Keratinocyte (primary cell): ENCODE measurements around the gene CRTC1. TPM values are rescaled to one million over a fixed set of nuclear protein-coding genes. Genes with fewer than 3 reads are reported as not detected.

Source experiments
- DNase-seq: peaks from one replicate; pipeline ENCODE4 v3.0.0-alpha.2; 2011; ENCODE audit warnings: low read depth, missing footprints, low spot score
- FAIRE-seq: peaks from 2 replicates; lab custom pipeline; 2011; peaks lifted over from hg19 to GRCh38; lab: Jason Lieb, UNC
- H2AFZ ChIP-seq: 2 replicates; pipeline ENCODE4 v1.6.0; 2012; ENCODE audit warnings: low read length, control low read depth, inconsistent platforms; ENCODE audit not compliant: control insufficient read depth
- H3K27ac ChIP-seq: 2 replicates; pipeline ENCODE4 v1.5.1; 2011; ENCODE audit warnings: low read length; ENCODE audit not compliant: control insufficient read depth, insufficient read depth
- H3K27me3 ChIP-seq: 3 replicates; pipeline ENCODE4 v1.6.0; 2011; ENCODE audit warnings: low read length; ENCODE audit not compliant: control insufficient read depth, insufficient read depth; ENCODE audit errors: extremely low read depth
- H3K36me3 ChIP-seq, 2 experiments: 2 replicates in 1 of 2; 3 replicates in 1 of 2; pipeline ENCODE4 v1.5.1; 2011; ENCODE audit warnings: low read length in 2 of 2, mild to moderate bottlenecking in 1 of 2; ENCODE audit not compliant: control insufficient read depth in 2 of 2, insufficient read depth in 2 of 2; ENCODE audit errors: extremely low read depth in 1 of 2
- H3K4me1 ChIP-seq: 3 replicates; pipeline ENCODE4 v1.5.1; 2011; ENCODE audit warnings: low read length; ENCODE audit not compliant: control insufficient read depth, insufficient read depth; ENCODE audit errors: extremely low read depth
- H3K4me2 ChIP-seq: 3 replicates; pipeline ENCODE4 v1.6.0; 2011; ENCODE audit warnings: low read depth, low read length; ENCODE audit not compliant: control insufficient read depth, insufficient read depth; ENCODE audit errors: extremely low read depth
- H3K4me3 ChIP-seq, 3 experiments: fragments of 200-600 bp in 1 of 3; sonication (generic) in 1 of 3; 2 replicates in 2 of 3; 3 replicates in 1 of 3; pipeline ENCODE4 v1.5.1; 2011 to 2016; ENCODE audit warnings: low read length in 3 of 3, mild to moderate bottlenecking in 3 of 3, control low read depth in 2 of 3, inconsistent platforms in 1 of 3, low read depth in 1 of 3, mixed read lengths in 1 of 3, mixed run types in 1 of 3, moderate library complexity in 1 of 3; ENCODE audit not compliant: control insufficient read depth in 2 of 3, insufficient read depth in 2 of 3; ENCODE audit errors: extremely low read depth in 1 of 3
- H3K79me2 ChIP-seq: 2 replicates; pipeline ENCODE4 v1.6.0; 2012; ENCODE audit warnings: low read length; ENCODE audit not compliant: control insufficient read depth, insufficient read depth
- H3K9ac ChIP-seq: 3 replicates; pipeline ENCODE4 v1.6.0; 2011; ENCODE audit warnings: low read length; ENCODE audit not compliant: control insufficient read depth, insufficient read depth; ENCODE audit errors: extremely low read depth
- H3K9me1 ChIP-seq: 3 replicates; pipeline ENCODE4 v1.6.0; 2011; ENCODE audit warnings: low read length; ENCODE audit not compliant: control insufficient read depth, insufficient read depth; ENCODE audit errors: extremely low read depth
- H3K9me3 ChIP-seq: 2 replicates; pipeline ENCODE4 v1.5.1; 2012; ENCODE audit warnings: low read depth, low read length; ENCODE audit not compliant: control insufficient read depth
- H4K20me1 ChIP-seq: 3 replicates; pipeline ENCODE4 v1.6.0; 2011; ENCODE audit warnings: low read length; ENCODE audit not compliant: control insufficient read depth, insufficient read depth; ENCODE audit errors: extremely low read depth
- EZH2 ChIP-seq: IDR thresholded peaks from one replicate; pipeline ENCODE4 v1.6.1; 2012; ENCODE audit warnings: inconsistent platforms, mild to moderate bottlenecking, low read length, moderate library complexity
- dilution Hi-C: fragments of 300-500 bp; cut with MboI; formaldehyde crosslinking; loops from one replicate; pipeline ENCODE4 v1.7.0; 2020; ENCODE audit warnings: low sequenced_read_pairs; ENCODE audit not compliant: extremely low pct_ligation_motif_present
- polyA plus RNA-seq, 5 experiments: library from polyadenylated mRNA; depleted of rRNA in 3 of 5; stranded (reverse) in 3 of 5; stranded (forward) in 1 of 5; unstranded in 1 of 5; fragments of >200 nt; gene quantifications; 1 replicate in 1 of 5; 2 replicates in 3 of 5; 3 replicates in 1 of 5; pipeline versions ENCODE4 v1.2.1 to v1.2.3, GENCODE V29; 2011 to 2012; ENCODE audit warnings: missing spikeins in 2 of 5, low read depth in 1 of 5, low replicate concordance in 1 of 5
- TF ChIP-seq, protein P1 (sequence below), 3 experiments: IDR thresholded peaks in 1 of 3; conservative IDR thresholded peaks in 1 of 3; optimal IDR thresholded peaks in 1 of 3; 2 replicates in 2 of 3; 3 replicates in 1 of 3; pipeline versions ENCODE3 to v1.5.1; 2011; ENCODE audit warnings: low read length in 3 of 3, mild to moderate bottlenecking in 3 of 3, moderate library complexity in 2 of 3, control low read depth in 1 of 3, inconsistent platforms in 1 of 3; ENCODE audit not compliant: insufficient read depth in 2 of 3; ENCODE audit errors: extremely low read depth in 1 of 3

CRTC1 gene
- polyA plus RNA-seq, 1 donor (not counting 4 experiments of a cell fraction or from before 2014, with no cell fraction given): 0.54 TPM

DNA sequence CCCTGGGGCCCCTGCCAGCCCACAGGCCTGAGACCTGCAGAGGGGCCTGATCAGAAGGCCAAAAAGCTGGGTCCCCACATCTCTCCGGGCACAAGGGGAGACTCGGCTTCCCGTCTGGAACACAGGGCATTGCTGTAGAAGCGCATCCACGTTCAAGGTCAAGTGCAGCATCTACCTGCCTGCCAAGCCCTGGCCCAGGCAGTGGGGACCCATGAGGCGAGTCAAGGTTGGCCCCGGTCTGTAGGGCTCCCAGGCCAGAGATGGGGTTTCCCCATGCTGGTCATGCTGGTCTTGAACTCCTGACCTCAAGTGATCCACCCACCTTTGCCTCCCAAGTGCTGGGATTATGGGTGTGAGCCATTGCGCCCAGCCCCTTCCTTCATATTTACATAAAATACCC is 121.2 kb downstream of the CRTC1 start:
- Histone ChIP-seq H3K9me1 (no peaks in the 10 kb centered on the region), H3K4me3 (no peak overlapping the region), H3K27ac (no peak overlapping the region), H3K36me3 (no peaks in the 10 kb centered on the region), H3K9me3 (no peaks in the 10 kb centered on the region), H3K4me2 (no peak overlapping the region), H3K4me1 (no peaks in the 10 kb centered on the region), H4K20me1 (no peaks in the 10 kb centered on the region), H3K27me3 (peaks cover 14% of the 10 kb centered on the region), H3K79me2 (no peaks in the 10 kb centered on the region), H2AFZ (no peak overlapping the region), H3K9ac (no peak overlapping the region)
- TF ChIP-seq EZH2: no peak
- TF ChIP-seq, protein P1, sequence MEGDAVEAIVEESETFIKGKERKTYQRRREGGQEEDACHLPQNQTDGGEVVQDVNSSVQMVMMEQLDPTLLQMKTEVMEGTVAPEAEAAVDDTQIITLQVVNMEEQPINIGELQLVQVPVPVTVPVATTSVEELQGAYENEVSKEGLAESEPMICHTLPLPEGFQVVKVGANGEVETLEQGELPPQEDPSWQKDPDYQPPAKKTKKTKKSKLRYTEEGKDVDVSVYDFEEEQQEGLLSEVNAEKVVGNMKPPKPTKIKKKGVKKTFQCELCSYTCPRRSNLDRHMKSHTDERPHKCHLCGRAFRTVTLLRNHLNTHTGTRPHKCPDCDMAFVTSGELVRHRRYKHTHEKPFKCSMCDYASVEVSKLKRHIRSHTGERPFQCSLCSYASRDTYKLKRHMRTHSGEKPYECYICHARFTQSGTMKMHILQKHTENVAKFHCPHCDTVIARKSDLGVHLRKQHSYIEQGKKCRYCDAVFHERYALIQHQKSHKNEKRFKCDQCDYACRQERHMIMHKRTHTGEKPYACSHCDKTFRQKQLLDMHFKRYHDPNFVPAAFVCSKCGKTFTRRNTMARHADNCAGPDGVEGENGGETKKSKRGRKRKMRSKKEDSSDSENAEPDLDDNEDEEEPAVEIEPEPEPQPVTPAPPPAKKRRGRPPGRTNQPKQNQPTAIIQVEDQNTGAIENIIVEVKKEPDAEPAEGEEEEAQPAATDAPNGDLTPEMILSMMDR (optimal IDR thresholded peaks at IDR 0.05 in 1 of 3, IDR thresholded peaks at IDR 0.05 in 1 of 3, conservative IDR thresholded peaks at IDR 0.05 in 1 of 3; ENCODE audit: extremely low read depth in 1 of 3, insufficient read depth in 2 of 3, low read length in 3 of 3): no peak
- DNase-seq: no peak
- FAIRE-seq: no peak
- dilution Hi-C loops: no loop called here

- Histone ChIP-seq H3K9me1 (no peaks in the 10 kb centered on the region), H3K27ac (no peak overlapping the region)
- TF ChIP-seq EZH2: no peak
- TF ChIP-seq, protein P1 (optimal IDR thresholded peaks at IDR 0.05 in 1 of 3, IDR thresholded peaks at IDR 0.05 in 1 of 3, conservative IDR thresholded peaks at IDR 0.05 in 1 of 3; ENCODE audit: extremely low read depth in 1 of 3, insufficient read depth in 2 of 3, low read length in 3 of 3): no peak
Observed at GRCh38 chr19:18807861-18808331, 124.4 kb downstream of the CRTC1 start.

More at GRCh38 chr19:18807861-18808331, 124.4 kb downstream of the CRTC1 start:
- H3K9me3 ChIP-seq: no peaks in the 10 kb centered on the region
- no peak overlapping the region for H2AFZ ChIP-seq
- H3K4me1 ChIP-seq: no peaks in the 10 kb centered on the region
- no peak for FAIRE-seq
- H3K4me3 ChIP-seq: no peak overlapping the region
- H3K27me3 ChIP-seq: peaks cover 4% of the 10 kb centered on the region
- no peak for DNase-seq
- dilution Hi-C loops: no loop called here
- H3K79me2 ChIP-seq: no peaks in the 10 kb centered on the region
- H4K20me1 ChIP-seq: no peaks in the 10 kb centered on the region
- no peak overlapping the region for H3K4me2 ChIP-seq
- no peak overlapping the region for H3K9ac ChIP-seq
- H3K36me3 ChIP-seq: no peaks in the 10 kb centered on the region
